ENCODE data around the gene KY. TPM values are rescaled to one million over a fixed set of nuclear protein-coding genes. Genes with fewer than 3 reads are reported as not detected.

Gene KY
- polyA plus RNA-seq (ENCODE audit: insufficient read length): 73.0 TPM

GRCh38 chr3:134650431-134651346, at the start of gene KY:
KY (minus strand) TSS chr3:134651022; CDS start chr3:134650960, 62 bp downstream.
- no peak for DNase-seq (ENCODE audit: low read depth)

- no peak for DNase-seq (ENCODE audit: low read depth)
Measured at GRCh38 chr3:134699721-134700120, 48.9 kb upstream of the KY start.

- no peak for DNase-seq (ENCODE audit: low read depth)
Measured at GRCh38 chr3:134699141-134699711, 48.4 kb upstream of the KY start.

- DNase-seq (ENCODE audit: low read depth): no peak
Measured at GRCh38 chr3:134697830-134698689, 47.2 kb upstream of the KY start.

- no peak for DNase-seq (ENCODE audit: low read depth)
Measured at GRCh38 chr3:134696155-134696554, 45.3 kb upstream of the KY start.

GRCh38 chr3:134694946-134695543, 44.2 kb upstream of the KY start:
- no peak for DNase-seq (ENCODE audit: low read depth)

GRCh38 chr3:134694466-134694865, 43.6 kb upstream of the KY start:
- no peak for DNase-seq (ENCODE audit: low read depth)

- no peak for DNase-seq (ENCODE audit: low read depth)
Measured at GRCh38 chr3:134693804-134694203, 43.0 kb upstream of the KY start.

- no peak for DNase-seq (ENCODE audit: low read depth)
Measured at GRCh38 chr3:134693226-134693625, 42.4 kb upstream of the KY start.

- DNase-seq (ENCODE audit: low read depth): no peak
Measured at GRCh38 chr3:134690226-134690625, 39.4 kb upstream of the KY start.

GRCh38 chr3:134687642-134688041, 36.8 kb upstream of the KY start:
- DNase-seq (ENCODE audit: low read depth): no peak

- no peak for DNase-seq (ENCODE audit: low read depth)
Measured at GRCh38 chr3:134685929-134686802, 35.3 kb upstream of the KY start.

GRCh38 chr3:134682196-134682880, 31.5 kb upstream of the KY start:
- no peak for DNase-seq (ENCODE audit: low read depth)

- no peak for DNase-seq (ENCODE audit: low read depth)
Measured at GRCh38 chr3:134681522-134681900, 30.7 kb upstream of the KY start.

- DNase-seq (ENCODE audit: low read depth): no peak
Measured at GRCh38 chr3:134680796-134681521, 30.1 kb upstream of the KY start.

GRCh38 chr3:134677987-134678308, 27.1 kb upstream of the KY start:
- no peak for DNase-seq (ENCODE audit: low read depth)

GRCh38 chr3:134677196-134677986, 26.6 kb upstream of the KY start:
- no peak for DNase-seq (ENCODE audit: low read depth)

GRCh38 chr3:134675726-134676256, 25.0 kb upstream of the KY start:
- DNase-seq (ENCODE audit: low read depth): no peak

GRCh38 chr3:134672571-134672970, 21.7 kb upstream of the KY start:
- no peak for DNase-seq (ENCODE audit: low read depth)
